Fibroblast of peridontal ligament (primary cell): ENCODE measurements around the gene TMEM121B.

Experiments
- DNase-seq: peaks from one replicate; pipeline ENCODE4 v3.0.0-alpha.2; 2010; ENCODE audit errors: extremely low read depth

The TMEM121B gene

DNA sequence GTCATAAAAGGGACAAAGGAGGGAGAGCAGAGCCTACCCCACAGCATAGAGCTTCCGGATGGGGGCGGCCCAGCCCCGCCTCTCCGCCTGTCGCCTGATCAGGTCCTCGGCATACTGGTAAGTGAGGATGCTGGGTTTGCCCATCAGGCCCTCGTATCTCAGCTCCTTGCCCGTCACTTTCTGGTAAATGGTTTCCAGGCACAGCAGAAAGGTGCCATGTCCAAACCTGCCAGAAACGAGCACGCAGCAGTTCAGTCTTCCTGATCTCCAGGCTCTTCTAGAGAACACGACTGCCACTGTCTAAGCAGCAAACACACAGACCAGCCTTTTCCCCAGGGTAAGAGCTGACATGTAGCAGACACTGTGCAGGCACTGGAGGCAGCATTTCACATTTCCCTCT, 17.4 kb upstream of the TMEM121B start:
- DNase-seq: no peak

- DNase-seq: no peak
Measured at GRCh38 chr22:17137861-17138425, 16.8 kb upstream of the TMEM121B start.

DNA sequence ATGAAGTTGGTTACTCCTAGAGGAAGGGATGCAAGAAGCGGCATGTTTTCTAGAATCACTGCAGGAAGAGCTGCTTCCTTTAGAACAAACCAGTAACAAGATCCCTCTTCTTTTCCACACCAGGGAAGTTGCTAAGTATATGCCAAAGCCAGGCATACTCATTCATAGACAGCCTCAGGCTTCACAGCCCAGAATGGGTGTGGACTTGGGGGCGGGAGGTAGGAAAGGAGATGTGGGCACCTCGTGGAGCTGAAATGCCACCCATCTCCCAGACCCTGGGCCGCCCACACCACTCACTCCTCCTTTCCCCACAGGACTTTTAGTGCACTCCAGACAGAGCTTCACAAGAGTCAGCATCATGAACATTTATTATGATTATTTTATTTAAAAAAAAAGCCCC, 16.0 kb upstream of the TMEM121B start:
- DNase-seq: no peak

GRCh38 chr22:17135153-17135760, 14.1 kb upstream of the TMEM121B start:
- no peak for DNase-seq

GRCh38 chr22:17133137-17133536, 12.0 kb upstream of the TMEM121B start:
- DNase-seq: no peak

DNA sequence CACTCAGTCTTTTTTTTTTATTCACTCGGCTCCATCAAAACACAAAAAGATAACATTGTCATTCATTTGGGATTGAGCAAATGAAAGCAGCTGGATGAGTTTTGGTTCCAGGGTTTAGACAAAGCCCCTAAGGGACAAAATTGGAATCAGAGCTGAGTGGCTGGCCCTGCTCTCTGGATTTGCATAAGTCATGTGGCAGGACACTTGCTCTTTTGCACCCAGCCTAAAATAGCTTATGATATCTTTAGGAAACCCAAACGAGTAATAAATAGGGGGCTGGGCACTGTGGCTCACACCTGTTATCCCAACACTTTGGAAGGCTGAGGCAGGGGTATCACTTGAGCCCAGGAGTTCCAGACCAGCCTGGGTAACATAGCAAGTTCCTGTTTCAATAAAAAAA, 11.0 kb upstream of the TMEM121B start:
- DNase-seq: no peak

GRCh38 chr22:17131686-17132085, 10.5 kb upstream of the TMEM121B start:
- no peak for DNase-seq

DNA sequence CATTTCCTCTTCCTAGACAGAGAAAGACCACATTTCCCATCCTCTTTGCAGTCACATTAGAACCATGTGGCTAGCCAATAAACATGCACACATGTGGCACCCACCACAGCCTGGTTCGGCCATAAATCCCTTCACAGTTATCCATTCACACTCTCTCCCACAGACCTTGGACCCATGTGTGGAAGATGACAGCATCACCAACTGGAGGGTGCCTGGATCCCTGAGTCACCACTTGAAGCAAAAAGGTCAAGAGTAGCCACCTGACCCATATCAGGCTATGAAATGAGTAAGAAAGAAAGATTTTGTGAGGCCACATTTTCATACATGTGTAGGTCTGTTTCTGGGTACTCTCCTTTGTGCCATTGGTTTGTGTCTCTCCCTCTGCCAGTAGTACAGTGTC, 9.0 kb upstream of the TMEM121B start:
- no peak for DNase-seq

DNA sequence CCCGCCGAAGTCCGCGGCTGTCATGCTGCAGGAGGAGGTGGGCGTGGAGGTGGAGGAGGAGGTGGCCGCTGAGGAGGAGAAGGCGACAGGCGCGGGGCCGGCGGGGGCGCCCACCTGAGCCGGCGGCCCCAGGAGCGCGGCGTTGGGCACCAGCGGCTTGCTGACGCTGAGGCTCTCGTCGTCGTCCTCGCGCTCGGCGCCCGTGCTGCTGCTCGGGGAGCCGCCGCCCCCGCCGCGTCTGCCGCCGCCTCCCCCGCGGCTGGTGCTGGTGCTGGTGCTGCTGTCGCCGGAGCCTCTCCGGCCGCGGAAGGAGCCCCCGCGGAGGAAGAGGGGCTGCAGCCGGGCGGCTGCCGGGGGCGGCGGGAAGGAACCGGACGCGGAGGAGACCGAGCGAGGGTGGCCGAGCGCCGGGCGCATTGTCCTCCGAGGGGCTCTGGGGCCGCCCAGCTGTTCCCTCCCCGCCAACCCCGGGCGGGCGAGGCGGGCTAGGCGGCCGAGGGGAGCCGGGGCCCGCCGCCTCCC, 388 bp downstream of the TMEM121B start:
- no peak for DNase-seq

- DNase-seq: peak; percentile 6
Measured at GRCh38 chr22:17120281-17120680, 879 bp downstream of the TMEM121B start.

- DNase-seq: no peak
Measured at GRCh38 chr22:17119481-17120202, 1.5 kb downstream of the TMEM121B start.

- no peak for DNase-seq
Measured at GRCh38 chr22:17118342-17118741, 2.8 kb downstream of the TMEM121B start.

GRCh38 chr22:17117890-17118289, 3.3 kb downstream of the TMEM121B start:
- DNase-seq: no peak

- DNase-seq: no peak
Measured at GRCh38 chr22:17117400-17117799, 3.8 kb downstream of the TMEM121B start.

- DNase-seq: no peak
Measured at GRCh38 chr22:17116572-17117330, 4.4 kb downstream of the TMEM121B start.

DNA sequence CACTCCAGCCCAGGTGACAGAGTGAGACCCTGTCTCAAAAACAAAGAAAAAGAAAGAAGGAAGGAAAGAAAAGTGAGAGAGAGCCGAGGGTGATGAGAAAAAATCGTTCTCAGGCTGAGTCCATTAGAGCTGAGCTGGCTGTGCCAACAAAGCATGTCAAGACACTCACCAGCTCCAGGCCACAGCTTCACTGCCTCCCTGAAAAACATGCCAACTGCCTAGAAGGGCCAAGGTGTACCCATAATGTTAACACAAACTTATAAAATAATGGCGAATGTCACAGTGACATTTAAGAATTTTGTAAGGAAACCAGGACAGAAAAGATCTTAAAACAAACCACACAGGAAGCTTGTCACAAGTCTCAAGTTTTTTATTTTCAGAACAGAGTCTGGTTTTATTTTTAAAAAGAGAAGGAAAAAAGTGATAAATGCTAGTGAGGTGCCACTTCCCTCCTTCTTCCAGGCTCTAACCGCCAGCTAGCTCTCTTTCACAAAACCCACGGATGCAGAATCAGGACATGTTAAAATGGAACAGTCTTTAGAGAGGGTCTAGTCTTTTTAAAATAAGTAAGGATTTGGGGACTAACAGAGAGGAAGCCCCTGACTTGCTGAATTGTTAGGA, 5.1 kb downstream of the TMEM121B start:
- DNase-seq: no peak

DNA sequence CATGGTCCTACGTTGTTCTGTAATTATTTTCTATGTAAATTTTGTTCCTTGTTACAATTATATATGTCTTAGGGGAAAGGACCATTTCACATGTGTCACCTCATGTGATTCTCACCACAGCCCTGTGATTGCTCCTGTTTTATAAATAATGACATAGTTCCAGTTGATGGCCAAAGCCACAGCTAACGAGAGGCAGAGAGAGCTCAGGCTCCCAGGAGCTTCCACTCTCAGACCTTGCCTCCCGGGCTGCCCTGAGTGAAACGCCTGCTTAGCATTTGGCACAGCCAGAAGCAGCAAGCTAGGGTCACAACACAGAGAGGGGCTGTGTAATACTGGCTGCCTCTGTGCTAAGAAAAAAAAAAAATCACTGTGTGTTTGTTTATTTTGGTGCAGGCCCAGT, 5.9 kb downstream of the TMEM121B start:
- DNase-seq: peak; percentile 1

DNA sequence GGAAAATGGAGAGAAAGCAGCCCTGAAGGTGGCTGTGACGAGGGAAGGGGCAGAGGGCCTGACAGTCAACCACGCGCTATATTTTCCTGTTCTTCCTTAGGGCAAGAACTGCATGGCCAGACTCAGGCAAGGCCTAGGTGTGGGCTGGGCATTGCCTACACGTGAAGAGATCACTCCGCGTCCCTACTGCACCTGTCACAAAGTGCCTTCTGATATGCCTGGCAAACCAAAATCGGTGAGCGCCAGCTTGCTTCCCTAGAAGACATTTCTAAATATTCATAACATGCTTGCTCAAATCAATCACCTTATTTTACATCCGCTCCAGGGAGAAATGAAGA, 6.3 kb downstream of the TMEM121B start:
- no peak for DNase-seq

DNA sequence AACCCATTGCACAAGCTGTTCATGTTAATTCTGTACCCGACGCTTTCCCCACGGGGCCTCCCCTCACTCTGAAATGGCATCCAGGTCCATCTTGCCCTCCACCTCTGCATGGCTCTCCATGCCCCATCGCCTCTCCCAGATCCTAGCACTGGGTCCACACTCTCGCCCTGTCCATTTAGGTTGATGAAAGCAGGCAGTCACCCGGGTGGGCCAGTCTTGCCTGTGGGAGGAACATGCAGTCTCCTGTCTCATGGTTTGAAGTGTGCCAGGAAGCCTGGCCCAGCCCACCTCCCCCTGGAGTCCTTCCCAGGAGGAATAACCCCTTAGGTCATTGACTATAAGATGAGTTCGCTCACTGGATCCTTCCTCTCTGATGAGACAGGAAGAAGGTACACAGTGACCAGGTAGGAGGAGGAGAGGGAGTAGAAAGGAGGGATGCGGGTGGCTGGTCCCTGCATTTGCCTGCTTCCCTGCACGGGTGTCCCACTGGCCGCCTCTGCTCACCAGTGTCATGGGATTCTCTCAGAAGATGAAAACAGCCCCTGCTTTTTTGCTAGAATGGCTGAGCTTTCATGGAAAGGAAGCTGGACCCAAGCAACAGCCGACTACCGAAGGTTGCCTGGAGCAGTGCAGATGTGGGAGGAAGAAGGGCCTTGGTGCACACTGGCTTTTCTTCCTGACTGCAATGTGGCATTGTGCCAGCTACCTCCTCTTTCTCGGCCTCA, 6.8 kb downstream of the TMEM121B start:
- DNase-seq: no peak

DNA sequence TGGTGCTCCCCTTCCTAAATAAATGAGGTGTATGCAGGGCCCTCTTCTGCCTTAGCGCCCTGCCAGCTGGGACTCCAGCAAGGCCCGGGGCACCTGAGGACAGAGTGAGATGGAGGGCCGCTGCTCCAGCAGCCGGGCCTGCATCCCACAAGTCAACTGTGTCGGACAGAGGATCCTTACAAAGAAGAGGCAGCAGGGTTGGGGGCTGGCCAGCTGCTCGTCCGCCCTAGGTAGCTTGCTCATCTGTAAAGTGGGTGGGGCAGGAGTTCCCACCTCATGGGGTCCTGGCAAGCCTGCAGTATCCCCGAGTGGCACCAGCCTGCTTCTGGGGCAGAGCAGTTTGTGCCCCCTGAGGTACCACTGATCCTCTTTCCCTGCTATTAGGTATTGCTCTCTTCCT, 7.6 kb downstream of the TMEM121B start:
- DNase-seq: no peak

- no peak for DNase-seq
Measured at GRCh38 chr22:17112491-17113042, 8.6 kb downstream of the TMEM121B start.
